HS-27A (cell line): ENCODE results near the gene ST8SIA4.
"Not testable (repeated sequence)": the region's sequence is repeated elsewhere in the genome, so short reads cannot be mapped to it uniquely, and the experiment has no call there.

ENCODE experiments used
- DNase-seq: peaks from one replicate; pipeline ENCODE4 v3.0.0-alpha.2; 2012; ENCODE audit warnings: low read depth, missing footprints

Gene ST8SIA4

GRCh38 chr5:100828071-100828897, 74.8 kb downstream of the ST8SIA4 start:
- no peak for DNase-seq

GRCh38 chr5:100827481-100827889, 75.6 kb downstream of the ST8SIA4 start:
- peak; percentile 12 for DNase-seq

DNA sequence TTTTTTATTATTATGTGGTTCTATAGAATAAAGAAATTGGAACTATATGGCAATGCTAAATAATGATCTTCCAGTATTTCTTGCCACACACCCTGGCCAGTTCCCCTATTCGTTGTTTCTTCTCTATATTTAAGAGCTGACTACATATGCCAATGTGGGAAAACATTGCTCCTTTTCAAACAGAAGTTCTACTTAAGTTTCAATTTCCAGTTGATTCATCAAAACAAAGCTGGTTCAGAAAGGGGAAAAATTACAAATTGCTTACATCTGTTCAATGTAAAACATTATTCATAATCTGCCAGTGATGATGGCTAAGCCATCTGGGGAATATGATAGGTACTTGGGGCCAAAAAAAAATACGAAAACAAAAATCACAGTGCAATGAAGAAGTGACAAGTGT, 76.9 kb downstream of the ST8SIA4 start:
- no peak for DNase-seq

DNA sequence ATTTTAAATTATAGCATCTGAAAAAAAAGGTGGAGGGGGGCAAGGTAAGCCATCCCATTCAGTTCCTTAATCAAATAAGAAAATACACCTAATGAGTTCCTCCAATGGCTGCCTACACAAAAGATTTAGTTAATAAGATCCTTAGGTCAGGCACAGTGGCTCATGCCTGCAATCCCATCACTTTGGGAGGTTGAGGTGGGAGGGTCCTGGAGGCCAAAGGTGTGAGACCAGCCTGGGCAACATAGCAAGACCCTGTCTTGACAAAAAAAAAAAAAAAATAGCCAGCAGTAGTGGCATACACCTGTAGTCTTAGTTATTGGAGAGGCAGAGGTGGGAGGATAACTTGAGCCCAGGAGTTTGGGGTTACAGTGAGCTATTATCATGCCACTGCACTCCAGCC, 78.4 kb downstream of the ST8SIA4 start:
- no peak for DNase-seq

DNA sequence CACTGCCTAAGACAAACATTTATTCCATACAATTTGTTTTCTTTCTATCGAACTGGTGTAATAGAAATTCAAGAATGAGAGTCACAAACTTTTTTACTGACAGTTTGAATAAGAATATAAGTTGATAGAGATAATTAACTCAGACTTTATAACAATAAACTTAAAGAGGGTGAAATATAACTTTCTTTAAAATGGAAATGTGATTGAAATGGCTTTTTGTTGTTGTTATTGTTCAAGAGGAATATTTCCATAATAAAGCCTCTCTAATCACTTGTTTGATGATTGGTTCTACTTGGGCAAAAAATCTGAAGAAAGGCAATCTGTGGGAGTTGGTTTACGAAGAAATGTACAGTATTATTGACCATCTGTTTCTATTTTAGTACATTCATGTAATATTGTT, 79.3 kb downstream of the ST8SIA4 start:
- no peak for DNase-seq

- DNase-seq, result no peak
Observed at GRCh38 chr5:100821751-100822150, 81.3 kb downstream of the ST8SIA4 start.

DNA sequence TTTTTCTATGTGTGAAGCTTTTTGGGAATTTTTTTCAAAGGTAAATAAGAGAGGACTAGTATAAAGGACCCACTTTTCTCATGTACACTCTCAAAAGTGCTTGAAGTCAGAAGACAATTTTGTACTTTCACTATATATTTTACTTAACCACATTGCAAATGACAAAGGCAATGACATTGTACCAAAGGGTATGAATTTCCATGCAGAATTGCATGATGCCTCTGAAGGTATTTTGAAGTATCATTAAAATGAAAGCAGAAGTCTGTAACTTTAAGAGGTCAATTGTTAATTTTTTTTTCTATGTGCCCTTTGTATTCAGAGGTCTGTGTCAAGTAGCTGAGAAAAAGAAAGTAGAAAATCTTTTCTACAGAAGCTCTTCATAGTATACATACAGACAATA, 84.7 kb downstream of the ST8SIA4 start:
- no peak for DNase-seq

DNA sequence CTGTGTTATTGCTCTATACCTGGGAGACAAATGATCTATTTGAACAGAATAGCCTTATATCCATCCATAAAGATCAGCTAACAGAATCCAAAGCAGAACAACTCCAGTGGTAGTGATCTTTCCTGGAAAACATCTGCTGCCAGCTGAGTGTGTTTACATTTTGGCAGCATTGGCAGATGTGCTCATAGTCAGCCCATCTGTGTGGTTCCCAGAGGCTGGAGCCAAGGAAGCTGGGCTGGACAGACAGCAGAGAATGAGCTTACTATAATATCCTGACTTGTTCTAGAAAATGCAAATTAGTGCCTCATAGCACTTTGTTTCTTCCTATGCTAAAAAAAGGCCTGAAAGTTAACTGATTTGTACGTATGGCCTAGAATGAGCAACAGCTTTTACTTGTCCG, 99.7 kb downstream of the ST8SIA4 start:
- no peak for DNase-seq

GRCh38 chr5:100802208-100802607, 100.9 kb downstream of the ST8SIA4 start:
- DNase-seq, result no peak

GRCh38 chr5:100800562-100800961, 102.5 kb downstream of the ST8SIA4 start:
- no peak for DNase-seq

DNA sequence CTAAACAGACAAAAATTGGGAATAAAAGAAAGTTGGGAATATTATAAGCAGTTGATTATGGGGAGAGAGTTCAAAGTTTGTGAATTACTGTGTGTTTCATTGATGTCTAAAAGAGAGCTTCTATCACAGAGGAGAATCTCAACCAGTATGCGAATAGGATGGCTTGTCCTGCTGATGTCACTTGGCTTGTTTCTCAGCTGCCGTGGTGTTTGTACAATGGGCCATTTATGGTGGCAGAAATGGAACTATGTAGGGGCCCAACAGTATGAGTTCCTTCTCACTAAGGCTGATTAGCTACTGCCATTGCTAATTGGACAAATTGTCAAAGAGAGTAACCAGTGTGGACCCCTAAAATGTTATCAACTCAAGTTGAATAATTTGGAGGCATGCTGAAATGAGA, 103.9 kb downstream of the ST8SIA4 start:
- no peak for DNase-seq

DNA sequence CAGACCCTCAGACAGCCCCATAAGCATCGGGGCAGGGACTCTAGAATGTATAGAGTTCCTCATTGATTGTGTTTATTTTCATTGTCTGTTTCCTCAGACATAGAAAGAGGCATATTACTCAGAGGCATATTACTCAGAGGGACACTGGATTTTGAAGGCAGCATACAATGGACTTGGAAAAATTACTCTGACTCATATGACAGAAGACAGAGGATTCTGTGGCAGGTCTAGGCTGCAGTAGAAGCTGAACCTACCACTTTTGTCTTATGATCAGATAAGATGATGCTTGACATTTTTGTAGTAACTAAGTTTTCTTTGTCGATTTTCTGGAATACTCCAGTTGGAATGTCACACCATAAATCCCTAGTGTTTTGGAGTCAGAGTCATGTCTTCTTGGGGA, 105.2 kb downstream of the ST8SIA4 start:
- DNase-seq, result no peak

GRCh38 chr5:100796851-100797250, 106.2 kb downstream of the ST8SIA4 start:
- no peak for DNase-seq

DNA sequence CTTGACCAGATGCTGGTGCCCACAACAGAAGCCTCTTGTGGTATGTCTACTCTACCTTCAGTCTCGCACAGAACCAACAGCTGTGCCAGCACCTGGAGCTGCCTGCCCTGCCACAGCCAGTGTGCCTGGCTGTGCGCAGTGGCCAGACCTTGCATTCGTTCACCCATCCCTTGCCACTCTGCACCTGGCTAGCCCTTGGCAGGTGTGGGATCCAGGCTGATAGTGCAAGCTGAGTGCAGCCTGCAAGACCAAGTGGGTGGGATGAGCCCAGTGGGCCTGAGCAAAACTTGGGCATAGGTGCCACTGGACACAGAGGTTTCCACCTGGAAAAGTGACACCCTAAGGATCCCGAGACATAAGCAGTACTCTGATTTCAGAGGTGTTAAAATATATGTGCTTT, 108.2 kb downstream of the ST8SIA4 start:
- no peak for DNase-seq

- DNase-seq, result no peak
Observed at GRCh38 chr5:100794218-100794617, 108.9 kb downstream of the ST8SIA4 start.

- DNase-seq, result no peak
Observed at GRCh38 chr5:100792781-100793180, 110.3 kb downstream of the ST8SIA4 start.

DNA sequence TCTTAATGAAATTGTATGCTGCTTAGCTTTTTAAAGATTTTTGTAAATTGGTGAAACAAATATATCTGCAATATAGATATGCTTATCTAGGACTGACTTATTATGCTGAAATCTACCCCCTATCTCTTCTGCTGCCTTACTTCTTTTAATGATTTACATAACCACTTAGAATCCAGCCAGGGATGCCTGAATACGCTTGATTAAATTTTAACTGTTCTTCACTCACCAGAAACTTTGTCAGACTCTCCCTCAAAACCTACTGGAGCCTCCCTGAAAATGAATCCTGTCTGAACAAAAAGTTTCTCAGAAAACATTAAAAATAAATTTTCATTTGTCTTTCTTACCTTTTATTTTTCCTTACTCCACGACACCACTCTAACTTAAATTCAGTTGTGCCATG, 111.7 kb downstream of the ST8SIA4 start:
- DNase-seq, result no peak

- no peak for DNase-seq
Observed at GRCh38 chr5:100790951-100791350, 112.1 kb downstream of the ST8SIA4 start.

DNA sequence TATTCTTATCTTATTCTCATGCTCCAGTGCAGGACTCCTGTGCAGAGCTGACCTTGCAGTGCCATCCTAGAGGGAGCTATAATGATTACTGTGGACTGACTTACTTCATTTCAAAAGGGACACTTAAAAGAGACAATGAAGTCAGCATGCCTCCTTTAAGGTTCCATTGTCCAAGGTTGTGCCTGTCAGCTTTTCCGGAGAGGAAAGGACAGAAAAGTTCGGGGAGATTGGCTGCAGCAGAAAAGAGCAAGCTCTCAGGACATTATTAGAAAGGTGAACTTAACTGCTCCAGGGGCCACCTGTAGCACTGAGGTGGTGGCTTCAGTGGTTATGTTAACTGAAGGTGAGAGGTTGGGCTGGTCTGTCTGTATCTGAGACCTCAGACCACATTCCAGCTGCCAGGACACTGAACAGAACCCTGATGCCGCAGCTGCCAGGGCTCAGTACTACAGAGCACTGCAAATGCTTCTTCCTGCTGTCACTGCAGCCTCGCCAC, 112.9 kb downstream of the ST8SIA4 start:
- DNase-seq, result no peak

DNA sequence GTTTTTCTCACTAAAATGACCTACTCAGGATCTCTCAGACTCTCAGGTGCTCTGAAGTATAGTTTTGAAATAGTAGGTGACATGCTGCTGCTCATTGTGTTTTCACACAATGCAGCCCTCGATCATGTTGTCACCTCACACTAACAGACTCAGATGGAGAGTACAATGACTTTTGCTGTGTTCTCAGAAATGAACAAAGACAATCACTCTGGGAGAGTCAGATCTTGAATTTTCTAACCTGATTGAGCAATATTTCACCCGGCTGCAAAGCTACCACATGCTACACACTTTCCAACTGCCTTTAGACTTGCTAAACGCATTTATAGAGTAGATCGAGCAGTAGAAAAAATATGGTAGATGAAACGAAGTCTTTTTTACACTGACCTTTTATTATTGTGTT, 113.4 kb downstream of the ST8SIA4 start:
- DNase-seq, result no peak

DNA sequence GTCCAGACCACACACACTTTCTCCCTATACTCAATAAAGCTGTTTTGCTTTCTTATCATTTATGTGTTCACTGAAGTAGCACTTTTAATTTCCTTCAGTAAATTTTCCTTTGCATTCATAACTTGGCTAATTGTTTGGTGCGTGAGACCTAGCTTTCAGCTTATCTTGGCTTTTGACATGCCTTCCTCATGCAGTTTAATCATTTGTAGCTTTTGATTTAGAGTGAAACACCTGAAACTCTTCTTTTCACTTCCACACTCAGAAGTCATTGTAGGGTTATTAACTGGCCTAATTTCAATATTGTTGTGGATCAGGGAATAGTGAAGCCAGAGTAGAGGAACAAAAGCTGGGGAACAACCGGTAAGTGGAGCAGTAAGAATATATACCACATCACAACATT, 114.7 kb downstream of the ST8SIA4 start:
- no peak for DNase-seq

DNA sequence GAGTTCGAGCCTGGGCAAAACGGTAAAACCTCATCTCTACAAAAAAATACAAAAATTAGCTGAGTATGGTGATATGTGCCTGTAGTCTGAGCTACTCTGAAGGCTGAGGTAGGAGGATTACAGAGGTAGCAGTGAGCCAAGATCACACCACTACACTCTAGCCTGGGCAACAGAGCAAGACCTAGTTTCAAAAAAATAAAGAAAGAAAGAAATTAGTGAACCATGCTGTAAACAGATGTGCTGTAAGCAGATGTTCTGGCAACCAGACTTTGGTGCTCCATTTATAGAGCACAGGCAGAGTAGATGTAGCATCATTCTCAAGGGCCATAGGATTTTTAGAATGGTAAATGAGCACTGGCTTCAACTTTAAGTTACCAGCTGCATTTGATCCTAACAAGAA, 115.4 kb downstream of the ST8SIA4 start:
- DNase-seq, result no peak

DNA sequence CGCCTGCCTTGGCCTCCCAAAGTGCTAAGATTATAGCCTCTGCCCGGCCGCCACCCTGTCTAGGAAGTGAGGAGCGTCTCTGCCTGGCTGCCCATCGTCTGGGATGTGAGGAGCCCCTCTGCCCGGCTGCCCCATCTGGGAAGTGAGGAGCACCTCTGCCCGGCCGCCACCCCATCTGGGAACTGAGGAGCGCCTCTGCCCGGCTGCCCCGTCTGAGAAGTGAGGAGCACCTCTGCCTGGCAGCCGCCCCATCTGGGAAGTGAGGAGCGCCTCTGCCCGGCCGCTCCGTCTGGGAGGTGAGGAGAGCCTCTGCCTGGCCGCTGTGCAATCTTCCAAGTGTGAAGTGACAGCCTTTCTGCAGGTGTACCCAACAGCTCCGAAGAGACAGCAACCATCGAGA, 117.5 kb downstream of the ST8SIA4 start:
- DNase-seq, result not testable (repeated sequence)

GRCh38 chr5:100780376-100780870, 122.7 kb downstream of the ST8SIA4 start:
- DNase-seq, result no peak
